Right ventricle myocardium inferior (tissue), 1 donor: Measurements from ENCODE around the gene ALPK3. TPM values are rescaled to one million over a fixed set of nuclear protein-coding genes. Genes with fewer than 3 reads are reported as not detected.

ENCODE experiments used
- ATAC-seq: fragments of 200-7000 bp; cut with Tn5 transposase; one replicate; pipeline ENCODE4 v1.9.1; 2020; ENCODE audit warnings: mild to moderate bottlenecking, moderate library complexity
- DNase-seq: peaks from one replicate; pipeline ENCODE4 v3.0.0; 2021; ENCODE audit errors: missing footprints
- intact Hi-C: fragments of 100-400 bp; cut with DNase I; formaldehyde crosslinking; loops from one replicate; pipeline ENCODE4 v1.11.0; 2022
- total RNA-seq: library from RNA; stranded (reverse); fragmentation: NEBNext Ultra II Directional; extraction: Animal tissue kit (Norgen Biotek cat#: 25700); gene quantifications from one replicate; pipeline ENCODE4 v1.2.1, GENCODE V29; 2021
- donor health status: DM: no; HTN: yes; CAD: no; lungs with severe emphysema.

Gene ALPK3
- total RNA-seq, 1 donor from 2014 or later: 132 TPM

- intact Hi-C loops: no loop called here
- ATAC-seq (no peak), DNase-seq (no peak)
Observed at GRCh38 chr15:84880822-84881519, 63.8 kb downstream of the ALPK3 start.

GRCh38 chr15:84881520-84881830 lies 64.3 kb downstream of the ALPK3 start:
- intact Hi-C loops: no loop called here
- ATAC-seq (no peak), DNase-seq (no peak)

- no peak for DNase-seq
- intact Hi-C loops: no loop called here
- ATAC-seq: no peak
Observed at GRCh38 chr15:84883466-84883865, 66.3 kb downstream of the ALPK3 start.

GRCh38 chr15:84883916-84884781 lies 67.0 kb downstream of the ALPK3 start, which contains the start of gene SLC28A1:
SLC28A1 (plus strand) TSS chr15:84884662; CDS start chr15:84887761, 3,099 bp downstream.
- intact Hi-C loops: no loop called here
- no peak for DNase-seq
- no peak for ATAC-seq

GRCh38 chr15:84885801-84886200 lies 68.6 kb downstream of the ALPK3 start:
- DNase-seq: no peak
- intact Hi-C loops: no loop called here
- no peak for ATAC-seq

GRCh38 chr15:84886211-84886983 lies 69.2 kb downstream of the ALPK3 start:
- ATAC-seq (peak; percentile 66), DNase-seq (no peak)
- intact Hi-C loops: no loop called here

- no peak for ATAC-seq
- intact Hi-C loops: no loop called here
- no peak for DNase-seq
Observed at GRCh38 chr15:84886984-84887299, 69.8 kb downstream of the ALPK3 start.

- DNase-seq (no peak), ATAC-seq (no peak)
- intact Hi-C loops: no loop called here
Observed at GRCh38 chr15:84887938-84888337, 70.8 kb downstream of the ALPK3 start.

GRCh38 chr15:84888639-84889038 lies 71.5 kb downstream of the ALPK3 start:
- ATAC-seq (no peak), DNase-seq (no peak)
- intact Hi-C loops: no loop called here

- DNase-seq: no peak
- no peak for ATAC-seq
- intact Hi-C loops: no loop called here
Observed at GRCh38 chr15:84889313-84889990, 72.3 kb downstream of the ALPK3 start.

GRCh38 chr15:84889991-84890669 lies 73.0 kb downstream of the ALPK3 start:
- intact Hi-C loops: no loop called here
- no peak for ATAC-seq
- no peak for DNase-seq

GRCh38 chr15:84890670-84891162 lies 73.6 kb downstream of the ALPK3 start:
- intact Hi-C loops: no loop called here
- DNase-seq (no peak), ATAC-seq (no peak)

GRCh38 chr15:84891339-84891738 lies 74.2 kb downstream of the ALPK3 start:
- ATAC-seq (no peak), DNase-seq (no peak)
- intact Hi-C loops: no loop called here

- intact Hi-C loops: no loop called here
- no peak for ATAC-seq
- no peak for DNase-seq
Observed at GRCh38 chr15:84892786-84893307, 75.7 kb downstream of the ALPK3 start.

GRCh38 chr15:84893607-84894006 lies 76.5 kb downstream of the ALPK3 start:
- DNase-seq (no peak), ATAC-seq (no peak)
- intact Hi-C loops: no loop called here

- ATAC-seq (peak; percentile 8), DNase-seq (no peak)
- intact Hi-C loops: no loop called here
Observed at GRCh38 chr15:84894736-84895425, 77.7 kb downstream of the ALPK3 start.

- DNase-seq (no peak), ATAC-seq (no peak)
- intact Hi-C loops: no loop called here
Observed at GRCh38 chr15:84898761-84899160, 81.6 kb downstream of the ALPK3 start.

GRCh38 chr15:84899750-84900149 lies 82.6 kb downstream of the ALPK3 start:
- DNase-seq: no peak
- ATAC-seq: no peak
- intact Hi-C loops: no loop called here
